Ishikawa (cell line): ENCODE data around the gene NOXA1.

Experiments
- CEBPB ChIP-seq: IDR thresholded peaks from 2 replicates; pipeline ENCODE4 v1.6.1; 2012
- CREB1 ChIP-seq: IDR thresholded peaks from 2 replicates; pipeline ENCODE4 v1.6.1; 2012; ENCODE audit warnings: low read depth
- EGR1 ChIP-seq: IDR thresholded peaks from 2 replicates; pipeline ENCODE4 v1.6.1; 2012
- EP300 ChIP-seq: IDR thresholded peaks from 2 replicates; pipeline ENCODE4 v1.6.1; 2012; ENCODE audit warnings: borderline replicate concordance
- FOXM1 ChIP-seq: IDR thresholded peaks from 2 replicates; pipeline ENCODE4 v1.6.1; 2012; ENCODE audit warnings: low read depth, borderline replicate concordance
- NFIC ChIP-seq: IDR thresholded peaks from 2 replicates; pipeline ENCODE4 v1.6.1; 2012
- RAD21 ChIP-seq: IDR thresholded peaks from 2 replicates; pipeline ENCODE4 v1.6.1; 2012; ENCODE audit warnings: low read depth
- TAF1 ChIP-seq: IDR thresholded peaks from 2 replicates; pipeline ENCODE4 v1.6.1; 2012; ENCODE audit warnings: low read depth, mild to moderate bottlenecking
- TCF12 ChIP-seq: IDR thresholded peaks from 2 replicates; pipeline ENCODE4 v1.6.1; 2012; ENCODE audit warnings: low read depth
- TEAD4 ChIP-seq: IDR thresholded peaks from 2 replicates; pipeline ENCODE4 v1.6.1; 2012
- YY1 ChIP-seq: IDR thresholded peaks from 2 replicates; pipeline ENCODE4 v1.6.1; 2012; ENCODE audit warnings: low read depth
- ZBTB7A ChIP-seq: IDR thresholded peaks from 2 replicates; pipeline ENCODE4 v1.6.1; 2012; ENCODE audit warnings: low read depth
- TF ChIP-seq, protein P1 (sequence below): IDR thresholded peaks from 2 replicates; pipeline ENCODE4 v1.6.1; 2012
- TF ChIP-seq, protein P2 (sequence below): IDR thresholded peaks from 2 replicates; pipeline ENCODE4 v1.6.1; 2012; ENCODE audit warnings: low read depth, mild to moderate bottlenecking
- TF ChIP-seq, protein P3 (sequence below): IDR thresholded peaks from 2 replicates; pipeline ENCODE4 v1.6.1; 2012

Gene NOXA1

GRCh38 chr9:137410236-137410890 lies 12.8 kb upstream of the NOXA1 start:
- TF ChIP-seq TCF12 = peak; percentile 94
- peak; percentile 68 for TF ChIP-seq TEAD4
- peak; percentile 98 for TF ChIP-seq ZBTB7A
- TF ChIP-seq EP300 = peak; percentile 91
- TF ChIP-seq, protein P1, sequence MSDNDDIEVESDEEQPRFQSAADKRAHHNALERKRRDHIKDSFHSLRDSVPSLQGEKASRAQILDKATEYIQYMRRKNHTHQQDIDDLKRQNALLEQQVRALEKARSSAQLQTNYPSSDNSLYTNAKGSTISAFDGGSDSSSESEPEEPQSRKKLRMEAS = peak; percentile 33; the same call in 1 of the 2 replicates
- TF ChIP-seq FOXM1 = peak; percentile 89
- peak; percentile 92 for TF ChIP-seq CEBPB
- peak; percentile 48; the same call in 1 of the 2 replicates for TF ChIP-seq EGR1
- TF ChIP-seq NFIC = peak; percentile 91

DNA sequence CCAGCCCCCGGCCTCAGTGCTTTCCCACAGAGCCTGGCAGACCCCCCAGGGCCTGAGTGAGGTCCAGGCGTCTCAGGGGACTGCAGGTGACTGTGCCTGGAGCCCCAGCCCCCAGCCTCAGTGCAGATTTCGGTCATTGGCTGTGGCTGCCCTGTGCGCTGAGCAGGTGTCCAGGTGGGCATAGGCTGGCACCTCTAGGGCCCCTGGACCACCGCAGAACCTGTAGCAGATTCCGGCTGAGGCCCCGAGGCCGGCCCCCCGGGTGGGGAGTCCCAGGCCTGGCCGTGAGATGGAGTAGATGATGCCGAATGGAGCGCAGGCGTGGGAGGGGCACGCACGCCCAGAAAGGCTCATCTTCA lies 12.3 kb upstream of the NOXA1 start:
- peak; percentile 40; the same call in 1 of the 2 replicates for TF ChIP-seq CREB1
- no peak for TF ChIP-seq YY1
- 0 out of 2 replicates have a peak, but pooled peaks have one; percentile 22 for TF ChIP-seq TAF1
- peak; percentile 87; the same call in 1 of the 2 replicates for TF ChIP-seq ZBTB7A
- TF ChIP-seq TCF12 = peak; percentile 78

DNA sequence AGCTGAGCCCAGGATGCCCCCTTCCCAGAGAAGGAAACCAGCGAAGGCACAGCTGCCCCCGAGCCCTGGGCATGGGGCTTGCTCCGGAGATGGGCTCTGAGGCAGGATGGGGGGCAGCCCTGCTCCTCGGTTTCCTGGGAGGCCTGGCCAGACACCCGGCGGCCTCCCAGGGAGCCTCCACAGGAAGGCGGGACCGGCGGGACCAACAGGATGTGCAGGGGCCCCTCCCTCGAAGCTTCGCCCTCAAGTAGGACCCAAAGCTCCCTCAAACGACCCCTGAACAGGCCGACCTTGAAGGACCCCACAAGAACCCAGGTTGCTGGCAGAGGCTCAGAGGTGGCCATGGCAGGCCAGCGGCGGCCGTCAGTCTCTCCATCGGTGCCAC lies 11.9 kb upstream of the NOXA1 start:
- TF ChIP-seq EP300 (no peak), TAF1 (no peak), FOXM1 (no peak), CEBPB (no peak), TEAD4 (no peak), RAD21 (no peak)
- TF ChIP-seq, protein P1 = no peak
- TF ChIP-seq, protein P2, sequence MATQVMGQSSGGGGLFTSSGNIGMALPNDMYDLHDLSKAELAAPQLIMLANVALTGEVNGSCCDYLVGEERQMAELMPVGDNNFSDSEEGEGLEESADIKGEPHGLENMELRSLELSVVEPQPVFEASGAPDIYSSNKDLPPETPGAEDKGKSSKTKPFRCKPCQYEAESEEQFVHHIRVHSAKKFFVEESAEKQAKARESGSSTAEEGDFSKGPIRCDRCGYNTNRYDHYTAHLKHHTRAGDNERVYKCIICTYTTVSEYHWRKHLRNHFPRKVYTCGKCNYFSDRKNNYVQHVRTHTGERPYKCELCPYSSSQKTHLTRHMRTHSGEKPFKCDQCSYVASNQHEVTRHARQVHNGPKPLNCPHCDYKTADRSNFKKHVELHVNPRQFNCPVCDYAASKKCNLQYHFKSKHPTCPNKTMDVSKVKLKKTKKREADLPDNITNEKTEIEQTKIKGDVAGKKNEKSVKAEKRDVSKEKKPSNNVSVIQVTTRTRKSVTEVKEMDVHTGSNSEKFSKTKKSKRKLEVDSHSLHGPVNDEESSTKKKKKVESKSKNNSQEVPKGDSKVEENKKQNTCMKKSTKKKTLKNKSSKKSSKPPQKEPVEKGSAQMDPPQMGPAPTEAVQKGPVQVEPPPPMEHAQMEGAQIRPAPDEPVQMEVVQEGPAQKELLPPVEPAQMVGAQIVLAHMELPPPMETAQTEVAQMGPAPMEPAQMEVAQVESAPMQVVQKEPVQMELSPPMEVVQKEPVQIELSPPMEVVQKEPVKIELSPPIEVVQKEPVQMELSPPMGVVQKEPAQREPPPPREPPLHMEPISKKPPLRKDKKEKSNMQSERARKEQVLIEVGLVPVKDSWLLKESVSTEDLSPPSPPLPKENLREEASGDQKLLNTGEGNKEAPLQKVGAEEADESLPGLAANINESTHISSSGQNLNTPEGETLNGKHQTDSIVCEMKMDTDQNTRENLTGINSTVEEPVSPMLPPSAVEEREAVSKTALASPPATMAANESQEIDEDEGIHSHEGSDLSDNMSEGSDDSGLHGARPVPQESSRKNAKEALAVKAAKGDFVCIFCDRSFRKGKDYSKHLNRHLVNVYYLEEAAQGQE = no peak

DNA sequence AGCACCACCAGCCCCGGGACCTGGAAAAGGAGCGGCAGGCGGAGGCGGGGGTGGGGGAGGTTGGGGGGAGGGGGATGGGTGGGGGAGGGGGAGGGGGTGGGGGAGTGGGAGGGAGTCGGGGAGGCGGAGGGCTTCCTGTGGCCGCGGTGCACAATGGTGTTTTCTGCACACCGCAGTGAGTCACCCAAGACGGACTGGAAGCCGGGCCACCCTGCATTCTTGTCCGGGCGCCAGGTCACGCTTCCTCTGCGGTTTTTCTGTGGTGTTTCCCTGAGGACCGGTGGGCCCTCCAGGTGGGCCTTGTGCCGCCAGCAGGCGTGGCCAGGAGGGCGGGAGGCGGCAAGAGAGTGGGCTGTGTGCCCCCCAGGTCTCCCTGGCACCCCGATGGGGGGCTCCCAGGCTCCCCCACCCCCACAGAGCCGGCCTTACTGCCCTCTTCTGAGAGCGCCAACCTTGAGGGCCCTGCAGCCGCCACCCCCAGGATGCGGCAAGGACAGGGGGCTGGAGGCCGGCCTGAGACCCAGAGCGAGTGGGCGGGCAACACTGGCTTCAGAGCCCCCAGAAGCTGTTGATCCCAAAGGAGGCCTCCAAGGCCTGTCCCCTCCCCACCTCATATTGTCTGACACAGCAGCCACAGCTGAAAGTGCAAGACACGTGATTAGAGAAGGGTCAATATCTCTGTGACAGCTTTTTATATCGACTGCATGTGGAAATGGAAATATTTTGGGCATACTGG lies 11.4 kb upstream of the NOXA1 start:
- TF ChIP-seq TCF12 (peak; percentile 89), CREB1 (no peak), FOXM1 (peak; percentile 65; the same call in 1 of the 2 replicates), NFIC (peak; percentile 96), CEBPB (no peak), YY1 (peak; percentile 24; the same call in 1 of the 2 replicates), EP300 (peak; percentile 92), RAD21 (no peak; the same call in 1 of the 2 replicates), TEAD4 (peak; percentile 93), EGR1 (peak; percentile 25; the same call in 1 of the 2 replicates), TAF1 (no peak), ZBTB7A (peak; percentile 95; the same call in 1 of the 2 replicates)
- TF ChIP-seq, protein P1 = peak; percentile 62
- TF ChIP-seq, protein P2 = no peak
- TF ChIP-seq, protein P3, sequence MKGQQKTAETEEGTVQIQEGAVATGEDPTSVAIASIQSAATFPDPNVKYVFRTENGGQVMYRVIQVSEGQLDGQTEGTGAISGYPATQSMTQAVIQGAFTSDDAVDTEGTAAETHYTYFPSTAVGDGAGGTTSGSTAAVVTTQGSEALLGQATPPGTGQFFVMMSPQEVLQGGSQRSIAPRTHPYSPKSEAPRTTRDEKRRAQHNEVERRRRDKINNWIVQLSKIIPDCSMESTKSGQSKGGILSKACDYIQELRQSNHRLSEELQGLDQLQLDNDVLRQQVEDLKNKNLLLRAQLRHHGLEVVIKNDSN = peak; percentile 59; the same call in 1 of the 2 replicates

DNA sequence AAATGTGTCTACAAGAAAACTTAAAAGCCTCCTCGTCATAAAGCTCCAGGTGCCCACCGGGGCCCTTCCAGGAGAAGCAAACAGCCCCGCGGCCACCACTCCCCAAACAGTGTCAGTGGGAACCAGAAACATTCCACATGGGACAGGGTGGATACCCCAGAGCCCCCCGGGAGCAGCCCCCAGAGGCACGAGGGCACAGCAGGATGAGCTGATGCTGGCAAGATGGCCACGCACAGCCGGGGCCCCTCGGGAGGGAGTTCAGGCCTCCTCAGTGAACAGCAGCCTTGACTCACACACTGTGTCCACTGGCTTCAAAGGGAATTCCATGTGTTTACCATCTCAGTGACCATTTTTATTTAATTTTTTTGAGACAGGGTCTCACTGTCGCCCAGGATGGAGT lies 10.8 kb upstream of the NOXA1 start:
- TF ChIP-seq CEBPB (no peak), CREB1 (no peak), ZBTB7A (no peak), YY1 (0 out of 2 replicates have a peak, but pooled peaks have one; percentile 34)

GRCh38 chr9:137415451-137415850 lies 7.7 kb upstream of the NOXA1 start:
- TF ChIP-seq, protein P2 = no peak
- TF ChIP-seq YY1 (no peak), FOXM1 (no peak)
- TF ChIP-seq, protein P3 = no peak
